ENCODE measurements around the gene CELF1. TPM values are rescaled to one million over a fixed set of nuclear protein-coding genes. Genes with fewer than 3 reads are reported as not detected.

Gene CELF1
- total and polyA plus RNA-seq, 5 donors from 2014 or later = 30.8 to 124 (median 52.4) TPM

DNA sequence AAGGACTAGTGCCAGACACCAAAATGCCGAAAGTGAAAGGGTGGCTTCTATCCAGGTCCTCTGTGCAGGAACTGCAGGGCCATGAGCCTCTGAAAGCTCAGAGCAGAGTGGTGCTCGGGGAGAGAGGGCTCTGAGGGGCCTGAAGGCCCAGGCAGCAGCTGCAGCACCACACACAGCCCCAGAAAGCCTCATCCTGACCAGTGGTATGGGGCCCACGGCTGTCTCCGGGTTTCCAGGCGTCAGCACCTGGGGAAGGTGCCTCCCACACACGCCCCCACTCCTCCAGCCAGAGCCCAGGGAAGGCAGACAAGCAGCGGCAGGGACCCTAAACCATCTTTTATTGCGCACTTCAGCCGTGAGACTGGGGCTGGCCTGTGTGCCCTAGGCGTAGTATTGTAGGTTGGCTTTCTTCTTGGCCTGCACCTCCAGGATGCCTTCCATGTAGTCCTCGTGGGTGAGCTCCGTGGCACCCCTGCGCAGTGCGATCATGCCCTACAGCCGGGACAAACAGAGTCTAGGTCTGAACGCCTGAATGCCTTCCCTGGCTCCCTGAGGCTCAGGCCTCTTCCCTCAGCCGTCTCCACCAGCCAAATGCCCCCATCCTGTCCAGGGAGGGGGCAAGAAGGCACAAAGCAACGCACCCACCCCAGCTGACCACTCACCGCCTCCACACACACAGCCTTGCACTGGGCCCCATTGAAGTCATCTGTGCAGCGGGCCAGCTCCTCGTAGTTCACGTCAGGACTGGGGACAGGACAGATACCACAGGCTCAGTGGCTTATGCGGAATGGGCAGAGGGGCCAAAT is 134.3 kb downstream of the CELF1 start:
- H3K36me3 Mint-ChIP-seq = peaks cover 14% of the 10 kb centered on the region
- ATAC-seq (ENCODE audit: low read depth in 2 of 2) = no peak

DNA sequence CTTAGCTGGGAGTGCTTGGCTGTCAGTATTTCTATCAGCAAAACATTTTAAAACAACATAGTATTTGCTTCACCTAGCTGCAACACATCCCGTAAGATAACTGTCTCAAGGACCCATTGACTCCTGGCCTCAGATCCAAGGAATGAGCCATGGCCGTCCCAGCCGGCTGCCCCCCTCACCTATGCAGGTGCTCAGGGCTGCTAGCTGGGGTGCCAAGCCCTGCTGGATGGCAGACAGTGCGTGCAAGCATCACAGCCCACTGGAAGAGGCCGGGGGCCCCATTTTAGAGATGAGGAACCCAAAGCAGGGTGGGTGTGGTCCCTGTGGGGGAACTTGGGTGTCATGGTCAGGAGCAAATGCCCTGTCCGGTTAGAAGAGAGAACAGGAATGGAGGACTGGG is 135.2 kb downstream of the CELF1 start:
- Histone ChIP-seq H3K36me3 (ENCODE audit: control insufficient read depth, insufficient read depth, low read length) (peaks cover 43% of the 10 kb centered on the region), H3K27me3 (ENCODE audit: control insufficient read depth, insufficient read depth, low read length) (no peaks in the 10 kb centered on the region), H3K4me3 (ENCODE audit: low read depth, low read length) (no peak overlapping the region), H3K27ac (ENCODE audit: insufficient read depth, low read length, poor library complexity, severe bottlenecking) (no peak overlapping the region), H3K9me3 (ENCODE audit: control insufficient read depth in 2 of 2, low read length in 2 of 2) (no peaks in the 10 kb centered on the region), H3K4me1 (ENCODE audit: control insufficient read depth, insufficient read depth, low read length, poor library complexity, severe bottlenecking) (no peaks in the 10 kb centered on the region)
- Mint-ChIP-seq H3K27ac (no peak overlapping the region), H3K36me3 (peaks cover 15% of the 10 kb centered on the region), H3K4me3 (peak overlapping the region in 2 of 4 donors; percentile 7 to 52), H3K27me3 (no peaks in the 10 kb centered on the region), H3K9me3 (peaks cover 0 to 2% (median 0%) of the 10 kb centered on the region in 7 donors), H3K4me1 (peaks cover 0 to 2% (median 0%) of the 10 kb centered on the region in 4 donors)
- ATAC-seq (ENCODE audit: low read depth in 2 of 2) (no peak), DNase-seq (no peak)

More for the DNA sequence above, 134.3 kb downstream of the CELF1 start:
- no peaks in the 10 kb centered on the region for H3K9me3 ChIP-seq (ENCODE audit: control insufficient read depth in 2 of 2, low read length in 2 of 2)
- H3K4me3 Mint-ChIP-seq = peak overlapping the region in 1 of 4 donors; percentile 52
- peaks cover 0 to 2% (median under 1%) of the 10 kb centered on the region in 4 donors for H3K4me1 Mint-ChIP-seq
- peaks cover 0 to 2% (median 0%) of the 10 kb centered on the region in 7 donors for H3K9me3 Mint-ChIP-seq
- no peak overlapping the region for H3K4me3 ChIP-seq (ENCODE audit: low read depth, low read length)
- DNase-seq = no peak
- peaks cover 49% of the 10 kb centered on the region for H3K36me3 ChIP-seq (ENCODE audit: control insufficient read depth, insufficient read depth, low read length)
- no peaks in the 10 kb centered on the region for H3K27me3 ChIP-seq (ENCODE audit: control insufficient read depth, insufficient read depth, low read length)
- no peaks in the 10 kb centered on the region for H3K27me3 Mint-ChIP-seq
- no peaks in the 10 kb centered on the region for H3K4me1 ChIP-seq (ENCODE audit: control insufficient read depth, insufficient read depth, low read length, poor library complexity, severe bottlenecking)
- H3K27ac ChIP-seq (ENCODE audit: insufficient read depth, low read length, poor library complexity, severe bottlenecking) = no peak overlapping the region
- peak overlapping the region in 2 of 3 donors; percentile 31 to 63 for H3K27ac Mint-ChIP-seq

DNA sequence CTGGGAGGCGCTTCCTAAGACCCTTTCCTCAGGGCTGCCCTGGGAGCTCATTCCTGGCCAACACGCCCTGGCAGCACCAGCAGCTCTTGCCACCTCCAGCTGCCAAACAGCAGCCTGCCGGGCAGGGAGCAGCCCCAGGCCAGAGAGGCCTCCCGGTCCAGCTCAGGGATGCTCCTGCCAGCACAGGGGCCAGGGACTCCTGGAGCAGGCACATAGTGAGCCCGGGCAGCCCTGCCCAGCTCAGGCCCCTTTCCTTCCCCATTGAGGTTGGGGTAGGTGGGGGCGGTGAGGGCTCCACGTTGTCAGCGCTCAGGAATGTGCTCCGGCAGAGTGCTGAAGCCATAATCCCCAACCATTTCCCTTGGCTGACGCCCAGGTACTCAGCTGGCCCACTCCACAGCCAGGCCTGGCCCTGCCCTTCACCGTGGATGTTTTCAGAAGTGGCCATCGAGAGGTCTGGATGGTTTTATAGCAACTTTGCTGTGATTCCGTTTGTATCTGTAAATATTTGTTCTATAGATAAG is 136.9 kb downstream of the CELF1 start:
- H3K4me1 Mint-ChIP-seq = peaks cover 0 to 7% (median 0%) of the 10 kb centered on the region in 4 donors
- Histone ChIP-seq H3K9me3 (ENCODE audit: control insufficient read depth in 2 of 2, low read length in 2 of 2) (no peaks in the 10 kb centered on the region), H3K27ac (ENCODE audit: insufficient read depth, low read length, poor library complexity, severe bottlenecking) (no peak overlapping the region), H3K4me1 (ENCODE audit: control insufficient read depth, insufficient read depth, low read length, poor library complexity, severe bottlenecking) (peaks cover under 1% of the 10 kb centered on the region), H3K27me3 (ENCODE audit: control insufficient read depth, insufficient read depth, low read length) (no peaks in the 10 kb centered on the region), H3K4me3 (ENCODE audit: low read depth, low read length) (no peak overlapping the region), H3K36me3 (ENCODE audit: control insufficient read depth, insufficient read depth, low read length) (peaks cover 33% of the 10 kb centered on the region)
- DNase-seq (no peak), ATAC-seq (ENCODE audit: low read depth in 2 of 2) (no peak)
- H3K27ac Mint-ChIP-seq = peak overlapping the region in 1 of 3 donors; percentile 67
- peak overlapping the region in 1 of 4 donors; percentile 32 for H3K4me3 Mint-ChIP-seq
- H3K27me3 Mint-ChIP-seq = no peaks in the 10 kb centered on the region
- H3K36me3 Mint-ChIP-seq = peaks cover 15% of the 10 kb centered on the region
- H3K9me3 Mint-ChIP-seq = peaks cover 0 to 2% (median 0%) of the 10 kb centered on the region in 7 donors

Other genes starting within 250 kb of the CELF1 start
- gene MYBPC3, start 200.4 kb downstream of the CELF1 start, total RNA-seq = not detected
- not detected for gene MYBPC3, start 200.4 kb downstream of the CELF1 start, polyA plus RNA-seq
- gene SPI1, start 174.6 kb downstream of the CELF1 start, total RNA-seq = 0.57 TPM
- under 1 TPM in 2 of 4 donors, not detected in 2; 0.13 to 0.41 TPM for gene SPI1, start 174.6 kb downstream of the CELF1 start, polyA plus RNA-seq
- 30.4 TPM for gene SLC39A13, start 144.5 kb downstream of the CELF1 start, total RNA-seq
- gene SLC39A13, start 144.5 kb downstream of the CELF1 start, polyA plus RNA-seq = 10 to 100 TPM; 21.9 to 32.8 (median 23.3) TPM
- gene PSMC3, start 126.7 kb downstream of the CELF1 start, total RNA-seq = 58.9 TPM
- 100 to 1,000 TPM; 102 to 153 (median 120) TPM for gene PSMC3, start 126.7 kb downstream of the CELF1 start, polyA plus RNA-seq
- gene RAPSN, start 104.0 kb downstream of the CELF1 start, total RNA-seq = 1.7 TPM
- gene RAPSN, start 104.0 kb downstream of the CELF1 start, polyA plus RNA-seq = not detected
- gene PTPMT1, start 12.5 kb upstream of the CELF1 start, total RNA-seq = 19.5 TPM
- gene PTPMT1, start 12.5 kb upstream of the CELF1 start, polyA plus RNA-seq = 10 to 100 TPM; 50.7 to 86.1 (median 76.1) TPM
- 23.7 TPM for gene KBTBD4, start 25.8 kb upstream of the CELF1 start, total RNA-seq
- gene KBTBD4, start 25.8 kb upstream of the CELF1 start, polyA plus RNA-seq = 10 to 100 TPM; 48.7 to 54.4 (median 50.9) TPM
- gene NDUFS3, start 25.9 kb upstream of the CELF1 start, total RNA-seq = 70.6 TPM
- gene NDUFS3, start 25.9 kb upstream of the CELF1 start, polyA plus RNA-seq = 100 to 1,000 TPM; 112 to 129 (median 121) TPM
- 0.27 TPM for gene FAM180B, start 33.5 kb upstream of the CELF1 start, total RNA-seq
- not detected for gene FAM180B, start 33.5 kb upstream of the CELF1 start, polyA plus RNA-seq
- 1.3 TPM for gene C1QTNF4, start 41.3 kb upstream of the CELF1 start, total RNA-seq
- under 1 TPM in 1 of 4 donors, not detected in 3; 0.16 TPM for gene C1QTNF4, start 41.3 kb upstream of the CELF1 start, polyA plus RNA-seq
- 21.5 TPM for gene MTCH2, start 89.4 kb upstream of the CELF1 start, total RNA-seq
- 10 to 100 TPM; 50.2 to 95.9 (median 65.8) TPM for gene MTCH2, start 89.4 kb upstream of the CELF1 start, polyA plus RNA-seq
- 11.0 TPM for gene AGBL2, start 162.2 kb upstream of the CELF1 start, total RNA-seq
- 1 to 10 TPM in 1 of 4 donors, under 1 TPM in 3; 0.72 to 1.3 (median 0.91) TPM for gene AGBL2, start 162.2 kb upstream of the CELF1 start, polyA plus RNA-seq
- 282 TPM for gene FNBP4, start 214.2 kb upstream of the CELF1 start, total RNA-seq
- gene FNBP4, start 214.2 kb upstream of the CELF1 start, polyA plus RNA-seq = 10 to 100 TPM; 27.7 to 43.9 (median 35.6) TPM

Data from CD4-positive, CD25-positive, alpha-beta regulatory T cell (primary cell).